MCF 10A (cell line): ENCODE data around the gene CAST. TPM values are rescaled to one million over a fixed set of nuclear protein-coding genes. Genes with fewer than 3 reads are reported as not detected.

Experiments
- BruUV-seq: library from RNA; stranded (reverse); fragments of 400-500 nt; replicated peaks from 2 replicates; lab custom pipeline; 2021; lab: Mats Ljungman, UMichigan
- CTCF ChIA-PET: fragments of 300-600 bp; sonication (Branson Sonifier 250); formaldehyde crosslinking; extraction: SDS; loops from one replicate; lab custom pipeline; 2021; ENCODE audit warnings: antibody characterized with exemption, inconsistent platforms; lab: Yijun Ruan, JAX
- POLR2A ChIA-PET: fragments of 300-600, 350-650 bp; sonication (Branson Sonifier 250); formaldehyde crosslinking; extraction: SDS; loops from one replicate; lab custom pipeline; 2020; ENCODE audit warnings: antibody characterized with exemption, inconsistent platforms; lab: Yijun Ruan, JAX
- DNase-seq: peaks from one replicate; pipeline ENCODE4 v3.0.0-alpha.2; 2018; ENCODE audit not compliant: unreplicated experiment
- H3K27ac Mint-ChIP-seq: one replicate; pipeline ENCODE4 v1.8.0; 2022; ENCODE audit warnings: mild to moderate bottlenecking, low read depth, mixed read lengths; ENCODE audit not compliant: unreplicated experiment
- H3K27me3 Mint-ChIP-seq: one replicate; pipeline ENCODE4 v1.8.0; 2022; ENCODE audit warnings: mixed read lengths; ENCODE audit not compliant: insufficient read depth, unreplicated experiment
- H3K36me3 Mint-ChIP-seq: one replicate; pipeline ENCODE4 v1.8.0; 2022; ENCODE audit warnings: mild to moderate bottlenecking, moderate library complexity, mixed read lengths; ENCODE audit not compliant: insufficient read depth, unreplicated experiment
- H3K4me1 Mint-ChIP-seq: one replicate; pipeline ENCODE4 v1.8.0; 2022; ENCODE audit warnings: mixed read lengths; ENCODE audit not compliant: insufficient read depth, unreplicated experiment
- H3K4me3 Mint-ChIP-seq: one replicate; pipeline ENCODE4 v1.8.0; 2022; ENCODE audit warnings: mild to moderate bottlenecking, moderate library complexity, mixed read lengths; ENCODE audit not compliant: unreplicated experiment
- H3K9me3 Mint-ChIP-seq: one replicate; pipeline ENCODE4 v1.8.0; 2022; ENCODE audit warnings: mixed read lengths; ENCODE audit not compliant: unreplicated experiment
- CTCF ChIP-seq: fragments of 200-600 bp; IDR thresholded peaks from one replicate; pipeline ENCODE4 v1.8.0; 2022; ENCODE audit warnings: antibody characterized with exemption, mild to moderate bottlenecking; ENCODE audit not compliant: unreplicated experiment
- intact Hi-C: fragments of 100-400 bp; cut with micrococcal nuclease; formaldehyde crosslinking; loops from 2 replicates; pipeline ENCODE4 v1.14.1; 2022
- total RNA-seq: library from RNA; stranded (reverse); gene quantifications from 2 replicates; pipeline ENCODE4 v1.2.3, GENCODE V29; 2022

The CAST gene
- total RNA-seq, 1 experiment from 2014 or later, result 351 TPM

GRCh38 chr5:96818125-96818788 lies 156.1 kb downstream of the CAST start:
- CTCF ChIA-PET, result no interaction called here
- intact Hi-C loops, result no loop called here
- Mint-ChIP-seq H3K27me3 (no peaks in the 10 kb centered on the region), H3K4me1 (peaks cover 3% of the 10 kb centered on the region), H3K27ac (no peak overlapping the region), H3K4me3 (no peak overlapping the region), H3K36me3 (no peaks in the 10 kb centered on the region), H3K9me3 (no peaks in the 10 kb centered on the region)
- no peak for TF ChIP-seq CTCF
- POLR2A ChIA-PET, result interaction anchor here (1.5 kb wide), 1 partner anchor 10 kb away, joined by 8 read pairs; the partner anchor contains the start of gene ERAP1
- no TSS peak for BruUV-seq
- DNase-seq, result no peak

GRCh38 chr5:96819806-96820205 lies 157.6 kb downstream of the CAST start:
- H3K9me3 Mint-ChIP-seq, result no peaks in the 10 kb centered on the region
- TF ChIP-seq CTCF, result no peak
- no peak overlapping the region for H3K4me3 Mint-ChIP-seq
- H3K4me1 Mint-ChIP-seq, result peaks cover 9% of the 10 kb centered on the region
- H3K36me3 Mint-ChIP-seq, result no peaks in the 10 kb centered on the region
- no peaks in the 10 kb centered on the region for H3K27me3 Mint-ChIP-seq
- no peak overlapping the region for H3K27ac Mint-ChIP-seq
- no peak for DNase-seq
- POLR2A ChIA-PET, result interaction anchor here (0.6 to 2.4 kb wide), 2 partner anchors 12 to 1953 kb away, joined by 4 to 13 read pairs; partner anchors contain the start of genes ERAP1 and RGMB
- intact Hi-C loops, result no loop called here
- CTCF ChIA-PET, result interaction anchor here (0.7 kb wide), 1 partner anchor 9 kb away, joined by 3 read pairs; no protein-coding TSS in a partner anchor
- BruUV-seq, result no TSS peak

- H3K27ac Mint-ChIP-seq, result no peak overlapping the region
- H3K4me3 Mint-ChIP-seq, result no peak overlapping the region
- POLR2A ChIA-PET, result interaction anchor here (1.4 to 2.4 kb wide), 4 partner anchors 11 to 112 kb away, joined by 3 to 13 read pairs (median 6); partner anchors contain the start of gene ERAP1
- TF ChIP-seq CTCF, result no peak
- no TSS peak for BruUV-seq
- H3K27me3 Mint-ChIP-seq, result no peaks in the 10 kb centered on the region
- DNase-seq, result no peak
- H3K9me3 Mint-ChIP-seq, result no peaks in the 10 kb centered on the region
- no peaks in the 10 kb centered on the region for H3K36me3 Mint-ChIP-seq
- intact Hi-C loops, result no loop called here
- H3K4me1 Mint-ChIP-seq, result peaks cover 5% of the 10 kb centered on the region
- CTCF ChIA-PET, result no interaction called here
Observed at GRCh38 chr5:96821260-96821916, 159.2 kb downstream of the CAST start.
